Sigmoid colon (tissue), 4 donors: ENCODE results near the gene VSTM4.

Source experiments
- CTCF ChIP-seq, 4 experiments: fragments of 450-650 bp in 3 of 4; fragments of 200-600 bp in 1 of 4; IDR thresholded peaks; one replicate each; pipeline ENCODE4 v1.5.1; 2016 to 2019; ENCODE audit warnings: antibody characterized with exemption in 4 of 4, mild to moderate bottlenecking in 3 of 4, moderate library complexity in 2 of 4
- POLR2AphosphoS5 ChIP-seq, 4 donors: sonication (generic); formaldehyde crosslinking; IDR thresholded peaks; one replicate each; pipeline ENCODE4 v1.6.1; 2017; ENCODE audit warnings: antibody characterized with exemption in 4 of 4

DNA sequence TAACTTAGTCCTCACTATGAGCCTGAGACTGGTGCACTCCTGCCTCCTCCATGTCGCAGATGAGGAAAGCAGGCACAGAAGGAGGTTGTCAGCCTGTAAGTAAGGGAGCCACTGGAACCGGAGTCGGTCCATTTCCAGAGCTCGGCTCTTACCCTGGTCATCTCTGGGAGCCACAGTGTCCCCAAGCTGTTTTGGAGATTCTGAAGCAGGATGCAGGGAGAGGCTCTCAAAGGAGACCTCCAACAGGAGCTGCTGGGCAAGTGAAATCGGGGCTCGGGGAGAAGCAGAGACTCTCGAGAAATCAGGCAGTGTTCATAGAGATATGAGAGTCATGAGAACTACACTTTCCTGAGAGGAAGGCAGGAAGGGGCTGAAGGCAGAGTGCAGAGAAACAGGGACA lies 39.0 kb downstream of the VSTM4 start:
- TF ChIP-seq CTCF (IDR thresholded peaks at IDR 0.05) (no peak), POLR2AphosphoS5 (IDR thresholded peaks at IDR 0.05) (no peak)
